Cardiac septum (tissue), 1 donor: Measurements from ENCODE around the gene SIRT5. TPM values are rescaled to one million over a fixed set of nuclear protein-coding genes. Genes with fewer than 3 reads are reported as not detected.

Source experiments
- DNase-seq: peaks from one replicate; pipeline ENCODE4 v3.0.0-alpha.2; 2020; ENCODE audit warnings: low spot score
- intact Hi-C: fragments of 100-400 bp; cut with DNase I; formaldehyde crosslinking; loops from one replicate; pipeline ENCODE4 v1.14.0; 2022
- total RNA-seq: library from RNA; stranded (reverse); fragmentation: NEBNext Ultra II Directional; extraction: Animal tissue kit (Norgen Biotek cat#: 25700); gene quantifications from one replicate; pipeline ENCODE4 v1.2.1, GENCODE V29; 2021
- donor health status: DM: no; HTN: no; CAD: no.

The SIRT5 gene
- total RNA-seq, 1 donor from 2014 or later, result 36.4 TPM

DNA sequence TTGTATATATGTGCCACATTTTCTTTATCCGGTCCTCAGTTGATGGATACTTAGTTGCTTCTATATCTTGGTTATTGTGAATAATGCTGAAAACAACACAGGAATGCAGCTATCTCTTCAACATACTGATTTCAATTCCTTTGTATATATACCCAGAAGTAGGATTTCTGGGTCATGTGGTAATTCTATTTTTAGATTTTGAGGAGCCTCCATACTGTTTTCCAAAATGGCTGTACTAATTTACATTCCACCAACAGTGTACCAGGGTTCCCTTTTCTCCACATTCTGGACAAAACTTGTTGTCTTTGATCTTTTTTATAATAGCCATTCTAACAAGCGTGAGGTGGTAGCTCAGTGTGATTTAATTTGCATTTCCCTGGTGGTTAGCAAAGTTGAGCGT is 1.6 kb downstream of the SIRT5 start:
- intact Hi-C loops, result loop anchor here (5.0 kb wide), 1 partner anchor 36 kb away; no protein-coding TSS in a partner anchor
- no peak for DNase-seq

DNA sequence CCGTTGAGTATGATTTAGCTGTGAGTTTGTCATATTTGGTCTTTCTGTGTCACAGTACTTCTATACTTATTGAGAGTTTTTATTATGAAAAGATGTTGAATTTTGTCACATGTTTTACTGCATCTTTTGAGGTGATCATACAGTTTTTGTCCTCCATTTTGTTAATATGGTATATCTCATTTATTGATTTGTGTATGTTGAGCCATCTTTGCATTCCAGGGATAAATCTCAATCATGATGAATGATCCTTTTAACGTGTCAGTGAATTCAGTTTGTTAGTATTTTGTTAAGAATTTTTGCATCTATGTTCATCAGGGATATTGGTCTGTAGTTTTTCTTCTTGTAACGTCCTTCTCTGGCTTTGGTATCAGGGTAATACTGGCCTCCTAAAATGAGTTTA is 3.5 kb downstream of the SIRT5 start:
- DNase-seq, result no peak
- intact Hi-C loops, result loop anchor here (5.0 kb wide), 1 partner anchor 34 kb away; no protein-coding TSS in a partner anchor

DNA sequence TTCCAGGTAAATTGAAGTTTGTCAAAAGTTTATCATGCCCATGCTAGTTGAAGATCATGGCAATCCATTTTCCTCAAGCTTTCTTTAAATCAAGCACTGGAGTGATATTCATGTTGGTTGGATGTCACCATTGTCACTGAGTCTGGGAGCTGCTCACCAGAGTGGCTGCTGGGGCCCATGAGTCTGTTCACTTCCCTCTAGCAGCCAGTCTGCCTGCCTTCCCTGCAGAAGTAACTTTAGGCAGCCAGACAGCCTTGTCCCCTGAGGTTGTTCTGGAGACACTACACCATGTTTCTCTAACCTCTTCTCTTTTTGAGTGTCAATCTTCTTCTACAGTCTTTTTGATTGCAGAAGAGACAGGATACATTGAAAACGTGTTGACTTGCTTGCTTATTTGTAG is 5.5 kb downstream of the SIRT5 start:
- intact Hi-C loops, result loop anchor here (5.0 kb wide), 1 partner anchor 32 kb away; no protein-coding TSS in a partner anchor

DNA sequence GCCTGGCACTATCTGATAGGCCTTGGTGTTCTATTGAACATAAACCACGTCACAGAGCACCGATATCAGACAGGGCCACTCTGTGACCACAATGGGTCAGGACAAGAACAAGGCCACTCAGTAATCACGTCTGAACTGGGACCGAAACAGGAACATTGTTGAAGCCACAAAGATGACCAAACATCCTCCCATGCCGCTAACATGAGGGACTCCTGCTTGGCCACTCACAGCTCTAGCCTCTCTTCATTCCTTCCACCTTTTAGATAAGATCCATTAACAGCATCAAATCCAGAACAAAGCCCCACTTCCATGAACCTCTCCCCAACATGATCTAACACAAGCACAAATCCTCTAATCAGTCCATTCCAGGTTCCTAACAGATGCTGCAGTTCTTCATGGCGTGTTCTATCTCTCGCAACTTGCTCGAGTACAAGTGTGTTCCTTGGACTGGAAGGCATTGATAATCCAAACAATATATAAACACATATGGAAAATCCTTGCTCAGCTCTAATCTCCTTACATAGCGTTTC is 7.4 kb downstream of the SIRT5 start:
- no peak for DNase-seq
- intact Hi-C loops, result no loop called here

More for the DNA sequence above, 5.5 kb downstream of the SIRT5 start:
- no peak for DNase-seq

DNA sequence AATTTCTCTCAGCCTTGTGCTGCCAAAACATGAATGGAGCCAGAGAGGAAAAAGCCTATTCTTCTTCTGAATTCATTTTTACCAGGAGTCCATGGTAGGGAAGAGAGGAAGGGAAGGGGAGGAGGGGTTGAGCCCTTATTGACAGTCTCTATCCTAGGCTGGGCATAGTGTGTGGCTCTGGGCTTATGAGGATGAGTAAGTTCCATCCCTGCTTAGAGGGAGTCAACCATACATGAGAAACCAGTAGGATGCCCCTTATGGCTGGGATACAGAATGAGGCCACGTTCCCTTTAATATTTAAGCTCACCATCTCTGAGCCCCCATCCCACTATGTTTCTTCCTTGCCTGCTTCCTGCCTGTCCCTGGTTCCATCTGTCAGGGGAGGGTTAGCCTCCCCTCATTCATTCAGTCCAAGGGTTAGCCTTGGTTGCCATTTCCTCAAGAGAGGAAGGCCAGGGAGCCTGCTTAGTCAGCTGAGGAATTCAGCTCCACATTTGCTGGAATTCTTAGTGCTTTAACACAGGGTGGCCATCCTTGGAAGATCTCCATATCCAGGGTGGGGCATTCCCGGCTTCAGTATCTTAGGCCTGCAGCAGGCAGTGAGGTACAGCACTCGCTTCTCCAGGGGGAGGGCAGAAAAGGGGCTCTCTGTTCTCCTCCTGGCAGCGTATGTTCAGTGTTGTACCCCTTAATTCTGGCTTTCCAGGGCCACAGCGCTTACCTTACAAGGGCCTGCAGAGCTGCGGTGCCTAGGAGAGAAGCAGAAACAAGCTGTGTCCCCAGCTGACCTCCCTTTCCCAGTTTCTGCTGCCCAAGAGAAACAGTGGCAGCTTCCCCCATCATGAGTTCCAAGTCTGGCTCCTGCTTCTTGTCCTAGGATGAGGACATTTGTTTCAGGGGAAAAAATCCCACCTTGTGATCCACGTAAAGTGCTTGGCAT is 12.5 kb downstream of the SIRT5 start:
- no peak for DNase-seq

DNA sequence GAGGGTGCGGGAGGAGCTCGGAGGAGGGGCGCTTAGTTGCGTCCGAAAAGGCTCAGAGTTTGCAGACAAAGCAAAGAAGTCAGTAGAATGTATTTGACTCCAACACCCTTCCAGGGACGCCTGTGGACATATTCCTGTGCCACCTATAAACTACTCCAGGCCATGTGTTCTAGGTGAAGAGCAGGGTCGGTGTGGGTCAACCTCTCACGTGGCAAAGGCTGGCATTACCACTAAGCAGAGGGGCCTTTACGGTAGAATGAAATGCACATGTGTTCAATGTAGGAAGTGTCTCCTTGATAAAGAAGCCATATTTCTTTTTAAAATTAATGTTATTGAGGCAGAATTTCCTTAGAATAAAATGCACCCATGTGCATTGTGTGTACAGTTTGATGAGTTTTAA is 15.4 kb downstream of the SIRT5 start:
- intact Hi-C loops, result no loop called here
- no peak for DNase-seq

More for the DNA sequence above, 12.5 kb downstream of the SIRT5 start:
- intact Hi-C loops, result no loop called here

DNA sequence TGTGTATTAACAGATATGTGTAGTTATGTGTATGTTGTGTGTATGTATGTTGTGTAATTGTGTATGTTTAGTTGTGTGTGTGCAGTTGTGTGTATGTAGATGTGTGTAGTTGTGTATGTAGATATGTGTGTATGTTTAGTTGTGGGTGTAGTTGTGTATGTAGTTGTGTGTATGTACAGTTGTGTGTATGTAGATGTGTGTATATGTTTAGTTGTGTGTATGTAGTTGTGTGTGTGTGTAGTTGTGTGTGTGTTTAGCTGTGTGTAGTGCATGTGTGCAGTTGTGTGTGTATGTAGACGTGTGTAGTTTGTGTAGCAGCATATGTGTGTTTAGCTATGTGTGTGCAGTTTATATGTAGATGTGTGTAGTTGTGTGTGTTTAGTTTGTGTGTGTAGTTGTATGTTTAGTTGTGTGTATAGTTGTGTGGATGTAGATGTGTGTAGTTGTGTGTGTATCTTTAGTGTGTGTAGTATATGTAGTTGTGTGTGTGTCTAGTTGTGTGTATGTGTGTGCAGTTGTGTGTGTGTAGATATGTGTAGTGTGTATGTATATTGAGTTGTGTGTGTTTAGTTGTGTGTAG is 16.3 kb downstream of the SIRT5 start:
- intact Hi-C loops, result no loop called here
- DNase-seq, result no peak

DNA sequence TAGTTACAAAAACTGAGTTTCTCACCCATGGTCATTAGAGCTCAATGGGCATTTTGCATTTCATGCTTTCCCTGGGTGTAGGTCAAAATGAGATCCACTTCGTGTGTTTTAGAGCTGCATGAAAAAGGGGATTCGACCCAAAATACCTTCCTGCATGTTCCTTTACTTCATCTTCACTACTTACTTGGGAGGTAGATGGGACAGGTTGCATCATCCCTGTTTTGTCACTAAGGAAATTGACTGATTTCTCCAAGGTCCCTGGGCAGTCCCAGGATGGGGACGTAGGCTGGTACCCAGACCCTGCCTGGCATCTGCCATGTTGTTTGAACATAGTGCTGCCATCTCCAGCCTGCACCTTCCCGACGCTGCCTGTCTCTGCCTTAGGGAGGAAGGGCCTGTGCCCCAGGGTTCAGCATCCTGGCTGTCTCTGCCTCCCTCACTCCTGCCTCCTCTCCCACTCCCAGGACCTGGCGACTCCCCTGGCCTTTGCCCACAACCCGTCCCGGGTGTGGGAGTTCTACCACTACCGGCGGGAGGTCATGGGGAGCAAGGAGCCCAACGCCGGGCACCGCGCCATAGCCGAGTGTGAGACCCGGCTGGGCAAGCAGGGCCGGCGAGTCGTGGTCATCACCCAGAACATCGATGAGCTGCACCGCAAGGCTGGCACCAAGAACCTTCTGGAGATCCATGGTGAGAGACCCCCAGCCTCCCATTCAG is 17.0 kb downstream of the SIRT5 start:
- intact Hi-C loops, result no loop called here
- no peak for DNase-seq

DNA sequence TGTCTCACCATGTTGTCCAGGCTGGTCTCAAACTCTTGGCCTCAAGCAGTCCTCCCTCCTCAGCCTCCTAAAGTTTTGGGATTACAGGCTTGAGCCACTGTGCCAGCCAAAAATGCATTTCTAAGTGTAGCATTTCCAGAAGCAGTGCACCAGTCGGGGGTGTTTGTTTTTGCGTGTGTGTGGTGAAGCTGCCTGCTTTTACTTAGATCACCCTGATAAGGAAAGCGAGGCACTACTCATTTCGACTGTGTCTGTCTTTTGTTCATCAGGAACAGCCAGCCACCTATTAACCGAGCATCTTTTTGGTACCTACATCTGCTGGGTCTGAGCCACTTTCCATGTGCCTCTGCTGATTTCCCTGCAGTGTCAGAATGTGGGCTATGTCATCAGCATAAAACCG is 18.7 kb downstream of the SIRT5 start:
- no peak for DNase-seq
- intact Hi-C loops, result no loop called here

DNA sequence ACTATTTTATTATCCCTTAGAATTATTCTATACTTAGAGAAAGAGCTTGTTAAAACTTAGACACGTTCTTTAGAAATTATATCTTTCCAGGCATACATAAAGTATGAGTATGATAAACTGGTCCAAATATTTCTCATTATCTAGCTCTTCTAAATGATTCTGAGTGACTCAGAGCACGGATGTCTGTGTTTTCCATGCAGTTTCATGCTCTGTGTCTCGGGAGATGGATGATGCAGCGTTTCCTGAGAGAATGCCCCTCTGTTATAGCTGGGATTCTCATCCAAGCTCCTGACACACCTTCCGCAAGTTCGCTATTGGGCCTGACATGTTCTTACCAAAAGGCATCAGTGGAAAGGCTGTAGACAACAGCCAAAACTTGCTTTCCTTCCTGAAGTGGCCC is 19.3 kb downstream of the SIRT5 start:
- intact Hi-C loops, result no loop called here
- no peak for DNase-seq

DNA sequence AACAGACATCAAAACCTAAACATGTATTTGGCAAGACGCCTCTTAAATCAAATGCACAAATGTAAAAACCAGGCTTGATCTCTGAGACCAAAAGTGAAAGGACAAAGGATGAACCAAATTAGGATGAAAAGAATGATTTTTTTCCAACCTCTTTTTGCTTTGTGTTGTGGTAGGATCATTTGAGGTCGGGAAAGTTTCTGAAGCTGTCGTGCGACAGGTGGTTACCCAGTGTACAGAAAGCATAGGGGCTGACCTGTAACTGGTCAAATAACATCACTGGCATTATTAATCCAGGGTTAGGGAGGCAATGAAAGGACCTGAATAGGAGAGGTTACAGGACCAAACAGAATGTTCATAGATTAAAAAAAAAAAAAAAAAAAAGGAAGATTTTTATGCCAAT is 22.7 kb downstream of the SIRT5 start:
- intact Hi-C loops, result no loop called here
- no peak for DNase-seq

DNA sequence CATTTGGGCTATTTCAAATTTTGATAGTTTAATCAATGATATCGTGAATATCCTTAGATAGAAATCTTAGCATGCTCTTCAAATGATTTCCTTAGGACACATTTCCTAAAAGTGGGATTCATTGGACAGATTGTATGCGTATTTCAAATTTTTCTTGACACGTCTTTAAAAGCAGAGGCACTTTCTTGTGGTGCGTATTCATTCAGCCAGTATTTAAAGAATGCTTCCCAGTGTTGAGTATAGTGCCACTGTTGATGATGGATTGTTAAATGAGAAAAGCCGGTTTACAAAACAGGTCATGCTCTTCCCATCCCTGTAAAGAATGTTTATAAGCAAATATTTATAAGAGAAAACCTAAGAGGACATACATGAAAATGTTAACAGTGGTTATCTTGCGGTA is 25.6 kb downstream of the SIRT5 start:
- intact Hi-C loops, result no loop called here
- no peak for DNase-seq

DNA sequence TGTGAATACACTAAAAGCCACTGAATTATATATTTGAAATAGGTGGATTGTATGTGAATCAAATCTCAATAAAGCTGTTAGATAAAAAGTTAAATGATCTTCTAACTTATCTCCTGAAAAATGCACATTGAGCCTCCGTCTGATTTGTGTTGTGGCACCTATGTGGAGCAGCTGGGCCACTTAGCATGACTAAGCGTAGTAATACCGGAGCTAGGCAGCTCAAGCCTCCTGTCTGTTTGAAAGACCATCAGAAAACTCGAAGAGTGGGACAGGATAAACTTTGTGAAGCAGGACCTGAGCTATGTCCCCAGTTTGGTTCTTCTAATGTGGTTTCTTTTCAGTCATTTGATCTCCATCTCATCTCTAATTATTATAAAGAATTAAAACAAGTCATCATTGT is 29.7 kb downstream of the SIRT5 start:
- DNase-seq, result no peak
- intact Hi-C loops, result no loop called here

DNA sequence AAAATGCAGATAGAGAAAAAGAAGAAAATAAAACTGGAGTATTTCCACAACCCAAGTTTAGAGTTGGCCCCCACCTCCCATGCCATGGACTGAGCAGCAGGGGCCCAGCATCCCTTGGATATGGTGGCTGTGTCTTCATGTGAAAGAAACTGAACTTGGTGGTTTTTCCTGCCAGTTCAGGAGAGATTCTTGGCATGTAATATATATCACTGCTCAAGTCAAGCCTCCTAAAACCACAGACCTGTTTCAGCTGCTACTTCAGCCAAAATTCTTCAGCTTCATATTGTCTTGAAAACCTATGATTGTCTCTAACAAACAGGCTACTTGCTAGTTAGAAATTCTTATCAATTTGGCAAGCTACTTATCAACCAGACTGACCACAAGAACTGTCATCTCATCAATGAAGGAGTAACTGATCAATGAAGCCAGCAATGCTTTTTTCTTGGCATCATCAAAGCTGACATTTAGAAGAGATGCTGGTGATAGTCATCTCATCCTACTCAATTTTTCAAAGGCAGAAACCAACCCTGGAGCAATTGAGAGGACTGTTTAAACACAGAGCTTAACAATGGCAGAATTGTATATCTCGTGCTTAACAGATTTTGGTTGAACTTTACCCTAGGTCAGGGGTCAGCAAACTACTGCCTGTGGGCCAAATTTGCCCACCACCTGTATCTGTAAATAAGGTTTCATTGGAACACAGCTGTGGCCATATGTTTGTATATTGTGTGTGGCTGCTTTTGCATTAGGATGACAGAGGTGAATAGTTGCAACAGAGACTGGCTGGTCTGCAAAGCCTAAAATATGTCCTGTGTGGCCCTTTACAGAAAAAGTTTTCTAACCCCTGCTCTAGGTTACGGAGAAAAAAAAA is 30.4 kb downstream of the SIRT5 start:
- no peak for DNase-seq
- intact Hi-C loops, result no loop called here

DNA sequence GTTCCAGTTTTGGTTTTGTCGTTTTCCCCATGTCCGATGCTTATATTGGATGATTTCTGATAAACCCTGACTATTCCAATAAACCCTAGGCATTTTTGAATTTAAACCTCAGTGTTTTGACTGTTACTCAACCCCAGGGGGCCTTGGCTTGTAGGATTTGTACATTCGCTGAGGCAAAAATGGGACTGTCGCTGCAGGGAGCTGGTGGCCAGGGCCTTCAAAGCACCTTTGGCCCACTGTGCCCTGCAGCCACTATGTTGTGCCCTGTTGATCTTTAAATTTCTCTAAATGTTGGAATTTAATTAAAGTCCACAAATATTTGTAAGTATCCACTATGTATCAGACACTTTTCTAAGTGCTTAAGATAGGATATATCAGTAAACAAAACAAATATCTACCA is 31.2 kb downstream of the SIRT5 start:
- intact Hi-C loops, result no loop called here
- DNase-seq, result no peak

DNA sequence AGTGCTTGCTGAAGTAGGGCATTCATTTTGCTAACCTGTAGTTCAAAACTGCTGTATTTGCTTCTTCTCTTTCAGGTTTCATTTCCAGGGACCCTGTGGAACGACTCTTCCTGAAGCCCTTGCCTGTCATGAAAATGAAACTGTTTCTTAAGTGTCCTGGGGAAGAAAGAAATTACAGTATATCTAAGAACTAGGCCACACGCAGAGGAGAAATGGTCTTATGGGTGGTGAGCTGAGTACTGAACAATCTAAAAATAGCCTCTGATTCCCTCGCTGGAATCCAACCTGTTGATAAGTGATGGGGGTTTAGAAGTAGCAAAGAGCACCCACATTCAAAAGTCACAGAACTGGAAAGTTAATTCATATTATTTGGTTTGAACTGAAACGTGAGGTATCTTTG is 37.3 kb downstream of the SIRT5 start:
- intact Hi-C loops, result loop anchor here (5.0 kb wide), 1 partner anchor 34 kb away; no protein-coding TSS in a partner anchor
- DNase-seq, result no peak

DNA sequence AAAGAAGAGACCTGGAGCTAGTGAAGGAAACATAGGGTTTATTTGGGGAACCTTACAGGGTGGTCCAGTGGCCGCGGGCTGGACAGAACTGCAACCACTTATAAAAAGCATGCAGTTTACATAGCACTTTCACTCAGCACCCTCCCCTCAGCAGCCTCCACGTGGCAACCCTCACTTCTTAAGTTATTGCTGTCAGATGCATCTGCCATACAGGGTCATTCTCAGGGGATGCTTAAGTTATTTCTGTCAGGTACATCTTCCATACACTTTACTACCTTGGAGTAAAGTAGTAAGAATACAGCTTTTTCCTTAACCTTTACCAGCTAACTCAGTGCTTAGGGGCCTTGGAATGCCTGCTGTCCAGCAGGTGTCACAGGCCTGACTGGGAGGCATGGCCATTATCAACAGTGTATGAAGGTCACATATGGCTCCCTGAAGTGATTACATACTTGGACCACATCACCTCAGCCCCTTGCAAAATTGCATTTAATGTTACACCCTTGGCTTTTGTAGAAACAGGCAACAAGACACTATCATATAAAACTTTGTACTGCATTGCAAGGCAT is 38.7 kb downstream of the SIRT5 start:
- intact Hi-C loops, result loop anchor here (5.0 kb wide), 1 partner anchor 36 kb away; no protein-coding TSS in a partner anchor
- DNase-seq, result no peak

DNA sequence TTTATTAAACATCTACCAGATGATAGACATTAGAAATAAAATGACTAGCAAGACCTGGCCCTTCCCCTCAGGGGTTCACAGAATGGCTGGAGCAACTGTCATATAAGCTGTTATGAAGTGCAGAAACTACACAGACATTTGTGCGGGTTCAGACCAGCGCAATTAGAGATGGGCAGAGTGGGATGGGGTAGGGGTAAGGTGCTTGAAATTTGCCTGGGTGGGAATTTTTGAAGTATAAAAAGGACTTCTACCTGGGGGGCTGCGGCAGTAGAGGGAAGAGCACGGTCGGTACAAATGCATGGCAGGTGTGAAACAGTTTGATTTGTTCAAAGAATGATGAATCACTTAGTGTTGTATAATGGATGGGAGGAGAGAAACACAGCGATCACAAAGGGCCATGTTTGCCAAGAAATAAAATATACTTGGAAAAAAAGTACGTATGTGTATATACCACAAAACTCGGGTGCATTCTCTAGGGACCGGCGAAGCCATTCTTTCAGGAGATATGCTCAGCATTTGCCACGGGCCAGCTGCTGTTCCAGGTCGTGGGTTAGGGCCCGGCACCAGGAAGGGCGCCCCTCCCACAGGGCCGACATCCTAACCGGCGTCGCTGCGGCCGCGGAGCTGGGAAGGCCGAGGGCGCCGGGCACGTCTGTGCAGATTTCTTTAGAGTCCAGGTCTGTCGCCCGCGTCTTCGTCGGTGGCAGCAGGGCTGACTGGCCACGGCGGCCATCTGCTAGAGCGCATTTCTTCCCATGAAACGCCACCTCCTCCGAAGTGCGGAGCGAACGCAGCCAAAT is 39.9 kb downstream of the SIRT5 start:
- peak; percentile 78 for DNase-seq
- intact Hi-C loops, result loop anchor here (2.0 to 5.0 kb wide), 2 partner anchors 37 to 96 kb away; partner anchors contain the start of gene RANBP9
